MM.1S (cell line): ENCODE data around the gene ROCK2.

Source experiments
- EZH2 ChIP-seq: fragments of 300-600 bp; sonication (generic); optimal IDR thresholded peaks from 2 replicates; pipeline ENCODE3; 2017; ENCODE audit warnings: low read depth, mild to moderate bottlenecking, antibody characterized with exemption, low read length, mixed read lengths
- EZH2phosphoT487 ChIP-seq: fragments of 300-600 bp; sonication (generic); IDR thresholded peaks from 2 replicates; pipeline ENCODE4 v1.6.1; 2018; ENCODE audit warnings: antibody characterized with exemption, low read length
- TF ChIP-seq, protein P1 (sequence below): fragments of 300-600 bp; sonication (generic); IDR thresholded peaks from 2 replicates; pipeline ENCODE4 v1.5.1; 2016; ENCODE audit warnings: antibody characterized with exemption, low read length, mixed read lengths

- TF ChIP-seq, protein P1, sequence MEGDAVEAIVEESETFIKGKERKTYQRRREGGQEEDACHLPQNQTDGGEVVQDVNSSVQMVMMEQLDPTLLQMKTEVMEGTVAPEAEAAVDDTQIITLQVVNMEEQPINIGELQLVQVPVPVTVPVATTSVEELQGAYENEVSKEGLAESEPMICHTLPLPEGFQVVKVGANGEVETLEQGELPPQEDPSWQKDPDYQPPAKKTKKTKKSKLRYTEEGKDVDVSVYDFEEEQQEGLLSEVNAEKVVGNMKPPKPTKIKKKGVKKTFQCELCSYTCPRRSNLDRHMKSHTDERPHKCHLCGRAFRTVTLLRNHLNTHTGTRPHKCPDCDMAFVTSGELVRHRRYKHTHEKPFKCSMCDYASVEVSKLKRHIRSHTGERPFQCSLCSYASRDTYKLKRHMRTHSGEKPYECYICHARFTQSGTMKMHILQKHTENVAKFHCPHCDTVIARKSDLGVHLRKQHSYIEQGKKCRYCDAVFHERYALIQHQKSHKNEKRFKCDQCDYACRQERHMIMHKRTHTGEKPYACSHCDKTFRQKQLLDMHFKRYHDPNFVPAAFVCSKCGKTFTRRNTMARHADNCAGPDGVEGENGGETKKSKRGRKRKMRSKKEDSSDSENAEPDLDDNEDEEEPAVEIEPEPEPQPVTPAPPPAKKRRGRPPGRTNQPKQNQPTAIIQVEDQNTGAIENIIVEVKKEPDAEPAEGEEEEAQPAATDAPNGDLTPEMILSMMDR, result no peak
- TF ChIP-seq EZH2phosphoT487 (no peak), EZH2 (no peak)
Measured at GRCh38 chr2:11337909-11338308, 6.5 kb downstream of the ROCK2 start.
